Adrenal gland (tissue), 12 donors: ENCODE measurements around the gene HTR4. TPM values are rescaled to one million over a fixed set of nuclear protein-coding genes. Genes with fewer than 3 reads are reported as not detected.
A peak's percentile ranks its signal among the peaks of the same experiment; 100 is the strongest.

Experiments used
- DNase-seq, 7 donors: peaks; one replicate each; pipeline ENCODE4 v3.0.0-alpha.2; 2019 to 2020
- H3K27ac ChIP-seq, 5 donors: fragments of 200-600 bp; sonication (generic) in 4 of 5; 1 replicate in 3 of 5; 2 replicates in 2 of 5; pipeline versions ENCODE4 v1.5.1 to v1.8.0; 2016 to 2020; ENCODE audit warnings: mild to moderate bottlenecking in 1 of 5
- H3K27me3 ChIP-seq: fragments of 200-600 bp; 2 replicates; pipeline ENCODE4 v1.8.0; 2021
- H3K36me3 ChIP-seq, 2 donors: fragments of 200-600 bp; replicated peaks in 1 of 2; 1 replicate in 1 of 2; 2 replicates in 1 of 2; pipeline versions ENCODE4 v1.5.1 to v1.8.0; 2018 to 2022
- H3K4me1 ChIP-seq, 2 donors: fragments of 200-600 bp; replicated peaks in 1 of 2; 1 replicate in 1 of 2; 2 replicates in 1 of 2; pipeline versions ENCODE4 v1.5.1 to v1.8.0; 2018 to 2021
- H3K4me3 ChIP-seq, 4 donors: fragments of 200-600 bp; sonication (generic) in 3 of 4; one replicate each; pipeline ENCODE4 v1.5.1; 2016 to 2018
- H3K9me3 ChIP-seq, 3 donors: fragments of 200-600 bp; sonication (generic) in 1 of 3; replicated peaks in 1 of 3; 1 replicate in 2 of 3; 2 replicates in 1 of 3; pipeline versions ENCODE4 v1.5.1 to v1.8.0; 2016 to 2021
- CTCF ChIP-seq, 6 experiments: fragments of 450-650 bp in 4 of 6; fragments of 200-600 bp in 2 of 6; sonication (generic) in 1 of 6; IDR thresholded peaks; 1 replicate in 5 of 6; 2 replicates in 1 of 6; pipeline versions ENCODE4 v1.5.1 to v1.8.0; 2016 to 2021; ENCODE audit warnings: antibody characterized with exemption in 6 of 6, mild to moderate bottlenecking in 2 of 6, moderate library complexity in 1 of 6
- POLR2A ChIP-seq, 2 donors: fragments of 450-650 bp; IDR thresholded peaks; one replicate each; pipeline ENCODE4 v1.6.1; 2017; ENCODE audit warnings: antibody characterized with exemption in 2 of 2, mild to moderate bottlenecking in 2 of 2, moderate library complexity in 1 of 2
- WGBS, 4 donors: extraction: QIAGEN DNeasy Blood & Tissue Kit in 2 of 4; methylation state at CpG; one replicate each; pipeline versions ENCODE4 v1.1.5 to v1.1.7; 2013 to 2017; 5-methylcytosine and 5-hydroxymethylcytosine counted together
- intact Hi-C, 2 donors: fragments of 100-400 bp; cut with DNase I; formaldehyde crosslinking; loops; one replicate each; pipeline versions ENCODE4 v1.14.1 to v1.15.0; 2022 to 2023
- polyA plus RNA-seq, 3 donors: library from polyadenylated mRNA; stranded (reverse); fragments of 200-250 nt in 2 of 3; fragments of 350-450 nt in 1 of 3; fragmentation: Illumina TruSeq in 1 of 3; extraction: RNeasy Lipid Tissue Mini Kit (QIAGEN cat#74804) in 1 of 3; gene quantifications; one replicate each; pipeline ENCODE4 v1.2.3, GENCODE V29; 2013 to 2014
- total RNA-seq, 9 donors: library from RNA; depleted of rRNA in 4 of 9; stranded (reverse); fragments of >200 nt in 4 of 9; fragments of 120-200 nt in 1 of 9; fragmentation: NEBNext Ultra II Directional in 1 of 9; extraction: Animal tissue kit (Norgen Biotek cat#: 25700) in 1 of 9; gene quantifications; one replicate each; pipeline versions ENCODE4 v1.1.0 to v1.2.4, GENCODE V29; 2013 to 2023
- donor health status: healthy with polysubstance abuse.
- donor health status: Bipolar disorder and iron deficiency.
- donor health status: DM: yes; HTN: yes; CAD: no.
- donor health status: DM: no; HTN: no; CAD: no.
- donor health status: DM: no; HTN: no; CAD: no.
- donor health status: DM: yes; HTN: yes; CAD: no.

The HTR4 gene
- total and polyA plus RNA-seq, 12 donors = 0.11 to 2.6 (median 0.83) TPM; not detected in 1

DNA sequence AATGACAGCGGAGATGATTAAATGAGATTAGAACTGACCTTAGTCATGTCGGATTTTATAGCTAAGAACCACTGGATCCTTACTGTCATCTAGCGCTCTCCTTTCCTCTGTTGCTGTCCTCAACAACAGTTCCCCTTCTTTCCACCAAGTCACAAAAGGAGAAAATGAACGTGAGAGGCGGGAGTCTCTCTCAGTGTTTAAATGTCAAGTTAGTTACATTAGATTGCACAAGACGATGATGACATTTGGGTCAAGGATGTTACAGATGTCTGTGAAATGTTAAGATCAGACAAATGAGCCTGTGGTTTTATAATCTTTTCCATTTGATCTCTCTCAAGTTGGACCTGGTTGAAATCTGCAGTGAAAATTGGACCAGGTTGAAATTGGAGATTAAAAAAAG is 217.1 kb downstream of the HTR4 start:
- H3K9me3 ChIP-seq = no peaks in the 10 kb centered on the region
- DNase-seq = peak in 4 of 7 donors; percentile 33 to 58 (median 51)
- H3K36me3 ChIP-seq = peaks cover 0 to 52% of the 10 kb centered on the region in 2 donors
- TF ChIP-seq CTCF (IDR thresholded peaks at IDR 0.05) = no peak
- TF ChIP-seq POLR2A (IDR thresholded peaks at IDR 0.05) = peak in 1 of 2 donors; percentile 43
- peak overlapping the region in 1 of 4 donors; percentile 21 for H3K4me3 ChIP-seq
- peak overlapping the region; percentile 29 to 78 (median 37) for H3K27ac ChIP-seq
- H3K4me1 ChIP-seq = peaks cover 0 to 29% of the 10 kb centered on the region in 2 donors
- no peaks in the 10 kb centered on the region for H3K27me3 ChIP-seq
- WGBS, 4 donors = 37 to 55% (median 50%) methylated on average over 6 of the region's 6 CpGs
- intact Hi-C loops = no loop called here

DNA sequence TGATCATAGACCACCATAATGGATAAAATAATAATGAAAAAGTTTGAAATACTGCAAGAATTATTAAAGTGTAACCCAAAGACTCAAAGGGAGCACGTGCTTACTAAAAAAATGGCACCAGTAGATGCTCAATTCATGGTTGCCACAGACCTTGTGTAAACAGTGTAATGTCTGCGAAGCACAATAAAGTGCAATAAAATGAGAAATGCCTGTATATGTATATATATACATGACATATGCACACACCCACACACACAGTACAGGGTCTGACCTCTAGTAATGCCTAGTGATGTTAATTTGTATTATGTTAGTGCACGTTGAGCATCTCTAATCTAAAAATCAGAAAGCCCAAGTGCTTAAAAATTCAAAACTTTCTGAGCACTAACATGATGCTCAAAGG is 218.3 kb downstream of the HTR4 start:
- DNase-seq = no peak
- H3K4me1 ChIP-seq = peaks cover 0 to 29% of the 10 kb centered on the region in 2 donors
- H3K36me3 ChIP-seq = peaks cover 0 to 41% of the 10 kb centered on the region in 2 donors
- H3K27ac ChIP-seq = peak overlapping the region in 1 of 5 donors; percentile 78
- H3K4me3 ChIP-seq = peak overlapping the region in 1 of 4 donors; percentile 21
- H3K27me3 ChIP-seq = no peaks in the 10 kb centered on the region
- TF ChIP-seq CTCF (IDR thresholded peaks at IDR 0.05) (no peak), POLR2A (IDR thresholded peaks at IDR 0.05) (no peak)
- WGBS, 4 donors = 87 to 95% (median 95%) methylated on average over 3 of the region's 3 CpGs
- H3K9me3 ChIP-seq = no peaks in the 10 kb centered on the region
- intact Hi-C loops = no loop called here

GRCh38 chr5:148433826-148434225 is 220.5 kb downstream of the HTR4 start:
- WGBS, 4 donors = 93 to 97% (median 95%) methylated on average over 3 of the region's 3 CpGs
- H3K9me3 ChIP-seq = no peaks in the 10 kb centered on the region
- H3K27me3 ChIP-seq = no peaks in the 10 kb centered on the region
- no peak overlapping the region for H3K27ac ChIP-seq
- intact Hi-C loops = no loop called here
- DNase-seq = no peak
- peaks cover 0 to 21% of the 10 kb centered on the region in 2 donors for H3K36me3 ChIP-seq
- peaks cover 0 to 27% of the 10 kb centered on the region in 2 donors for H3K4me1 ChIP-seq
- H3K4me3 ChIP-seq = no peak overlapping the region
- TF ChIP-seq CTCF (IDR thresholded peaks at IDR 0.05) (no peak), POLR2A (IDR thresholded peaks at IDR 0.05) (no peak)

Other genes with a start within 250 kb of the HTR4 start
- 1 to 10 TPM in 5 of 9 donors, under 1 TPM in 4; 0.18 to 2.2 (median 1.4) TPM for gene ADRB2, start 172.1 kb upstream of the HTR4 start, total RNA-seq
- gene ADRB2, start 172.1 kb upstream of the HTR4 start, polyA plus RNA-seq = under 1 TPM; 0.24 to 0.54 (median 0.29) TPM